Liver (tissue), 9 donors: ENCODE data around the gene PNLIPRP1. TPM values are rescaled to one million over a fixed set of nuclear protein-coding genes. Genes with fewer than 3 reads are reported as not detected.

Source experiments
- DNase-seq: peaks from one replicate; pipeline ENCODE4 v3.0.0-alpha.2; 2017; ENCODE audit warnings: low spot score
- H3K27ac ChIP-seq, 2 donors: one replicate each; pipeline ENCODE4 v1.7.0; 2013; ENCODE audit warnings: inconsistent platforms in 2 of 2, low read length in 2 of 2, control low read depth in 1 of 2, low read depth in 1 of 2, mild to moderate bottlenecking in 1 of 2
- H3K27me3 ChIP-seq, 4 donors: one replicate each; pipeline versions ENCODE4 v1.6.1 to v1.7.0; 2013; ENCODE audit warnings: low read length in 3 of 4, inconsistent platforms in 1 of 4, mild to moderate bottlenecking in 1 of 4, moderate library complexity in 1 of 4; ENCODE audit not compliant: control insufficient read depth in 4 of 4, insufficient read depth in 4 of 4
- H3K36me3 ChIP-seq, 4 donors: one replicate each; pipeline versions ENCODE4 v1.6.1 to v1.7.0; 2013; ENCODE audit warnings: low read length in 3 of 4, mild to moderate bottlenecking in 3 of 4, low read depth in 1 of 4, moderate library complexity in 1 of 4; ENCODE audit not compliant: control insufficient read depth in 4 of 4, insufficient read depth in 3 of 4
- H3K4me1 ChIP-seq, 4 donors: one replicate each; pipeline versions ENCODE4 v1.6.1 to v1.7.0; 2013; ENCODE audit warnings: low read length in 3 of 4, mild to moderate bottlenecking in 3 of 4, moderate library complexity in 1 of 4; ENCODE audit not compliant: control insufficient read depth in 4 of 4, insufficient read depth in 4 of 4
- H3K4me3 ChIP-seq, 3 donors: one replicate each; pipeline versions ENCODE4 v1.6.1 to v1.7.0; 2013; ENCODE audit warnings: low read length in 3 of 3, control low read depth in 1 of 3, low read depth in 1 of 3, mild to moderate bottlenecking in 1 of 3
- H3K9ac ChIP-seq, 2 donors: one replicate each; pipeline ENCODE4 v1.7.0; 2013; ENCODE audit warnings: low read length in 2 of 2, mild to moderate bottlenecking in 2 of 2, moderate library complexity in 2 of 2, control low read depth in 1 of 2, low read depth in 1 of 2
- H3K9me3 ChIP-seq, 4 donors: one replicate each; pipeline versions ENCODE4 v1.6.1 to v1.7.0; 2013; ENCODE audit warnings: low read length in 3 of 4; ENCODE audit not compliant: control insufficient read depth in 4 of 4
- EGR1 ChIP-seq, 2 donors: IDR thresholded peaks; 2 replicates each; pipeline ENCODE4 v1.6.1; 2016 to 2018; ENCODE audit warnings: antibody characterized with exemption in 2 of 2, low read depth in 2 of 2
- FOXA1 ChIP-seq: IDR thresholded peaks from 2 replicates; pipeline ENCODE4 v1.6.1; 2016; ENCODE audit warnings: antibody characterized with exemption
- GABPA ChIP-seq, 2 donors: IDR thresholded peaks in 1 of 2; conservative IDR thresholded peaks in 1 of 2; 2 replicates each; pipeline ENCODE4 v1.6.1; 2016; ENCODE audit warnings: antibody characterized with exemption in 2 of 2, mild to moderate bottlenecking in 1 of 2, moderate library complexity in 1 of 2
- HNF4A ChIP-seq, 2 donors: conservative IDR thresholded peaks; 2 replicates each; pipeline ENCODE4 v1.6.1; 2016; ENCODE audit warnings: antibody characterized with exemption in 2 of 2, mild to moderate bottlenecking in 2 of 2
- HNF4G ChIP-seq: IDR thresholded peaks from 2 replicates; pipeline ENCODE4 v1.6.1; 2016; ENCODE audit warnings: antibody characterized with exemption
- JUND ChIP-seq, 2 donors: IDR thresholded peaks; 2 replicates each; pipeline ENCODE4 v1.6.1; 2016; ENCODE audit warnings: antibody characterized with exemption in 2 of 2
- NR2F2 ChIP-seq: IDR thresholded peaks from 2 replicates; pipeline ENCODE4 v1.6.1; 2016; ENCODE audit warnings: antibody characterized with exemption
- RXRA ChIP-seq, 2 donors: IDR thresholded peaks; 2 replicates each; pipeline ENCODE4 v1.6.1; 2017 to 2018; ENCODE audit warnings: antibody characterized with exemption in 2 of 2, mild to moderate bottlenecking in 1 of 2
- SP1 ChIP-seq: IDR thresholded peaks from 2 replicates; pipeline ENCODE4 v1.6.1; 2018; ENCODE audit warnings: antibody characterized with exemption, mild to moderate bottlenecking
- TAF1 ChIP-seq: conservative IDR thresholded peaks from 2 replicates; pipeline ENCODE4 v1.6.1; 2016; ENCODE audit warnings: antibody characterized with exemption, mild to moderate bottlenecking
- YY1 ChIP-seq: IDR thresholded peaks from 2 replicates; pipeline ENCODE4 v1.6.1; 2016; ENCODE audit warnings: antibody characterized with exemption, mild to moderate bottlenecking
- WGBS: extraction: QIAGEN DNeasy Blood & Tissue Kit; methylation state at CpG from one replicate; pipeline ENCODE4 v1.1.7; 2013; 5-methylcytosine and 5-hydroxymethylcytosine counted together
- polyA plus RNA-seq, 2 donors: library from polyadenylated mRNA; stranded (reverse) in 1 of 2; unstranded in 1 of 2; fragments of 200-250 nt in 1 of 2; fragments of >200 nt in 1 of 2; fragmentation: Nextera tagmentation in 1 of 2; extraction: Ambion mirVana in 1 of 2; gene quantifications; one replicate each; pipeline versions ENCODE4 v1.2.1 to v1.2.3, GENCODE V29; 2013 to 2015
- total RNA-seq, 2 donors: library from RNA; depleted of rRNA; stranded (reverse); fragments of >200 nt; gene quantifications; one replicate each; pipeline ENCODE4 v1.2.3, GENCODE V29; 2014
- TF ChIP-seq, protein P1 (sequence below): IDR thresholded peaks from 2 replicates; pipeline ENCODE4 v1.6.1; 2016; ENCODE audit warnings: antibody characterized with exemption
- TF ChIP-seq, protein P2 (sequence below): fragments of 150-350 bp; IDR thresholded peaks from 2 replicates; pipeline ENCODE4 v1.5.1; 2017; ENCODE audit warnings: improper control_type of control experiment, low read depth, low read length; ENCODE audit not compliant: missing input control
- TF ChIP-seq, protein P3 (sequence below): IDR thresholded peaks from 2 replicates; pipeline ENCODE4 v1.6.1; 2016; ENCODE audit warnings: antibody characterized with exemption
- TF ChIP-seq, protein P4 (sequence below): IDR thresholded peaks from 2 replicates; pipeline ENCODE4 v1.6.1; 2016; ENCODE audit warnings: antibody characterized with exemption, mild to moderate bottlenecking
- donor health status: healthy.
- donor health status: healthy.
- donor health status: healthy.
- donor health status: healthy.
- donor health status: healthy.

PNLIPRP1 gene
- total and polyA plus RNA-seq, 4 donors = not detected

DNA sequence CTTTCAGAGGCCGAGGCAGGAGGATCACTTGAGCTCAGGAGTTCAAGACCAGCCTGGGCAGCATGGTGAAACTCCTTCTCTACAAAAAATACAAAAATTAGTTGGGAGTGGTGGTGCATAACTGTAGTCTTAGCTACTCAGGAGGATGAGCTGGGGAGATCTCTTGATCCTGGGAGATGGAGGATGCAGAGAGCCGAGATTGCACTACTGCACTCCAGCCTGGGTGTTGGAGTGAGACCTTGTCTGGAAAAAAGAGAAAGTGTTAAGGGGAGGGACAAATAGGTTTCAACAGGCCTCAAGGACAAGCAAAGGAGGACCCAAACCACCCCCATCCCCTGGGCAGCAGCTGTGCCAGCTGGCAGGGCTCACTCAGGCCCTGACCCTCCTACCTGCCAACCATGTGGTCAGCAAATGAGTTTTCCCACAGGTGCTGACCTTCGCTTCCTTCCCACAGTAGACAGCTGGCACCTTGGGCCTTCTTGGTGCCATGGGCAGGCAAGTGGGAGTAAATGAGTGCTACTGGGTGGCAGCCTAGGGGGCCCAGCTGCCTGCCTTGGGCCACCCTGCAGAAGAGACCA, 24.5 kb downstream of the PNLIPRP1 start:
- Histone ChIP-seq H3K9ac (no peak overlapping the region), H3K27ac (no peak overlapping the region), H3K9me3 (peaks cover 0 to 2% (median 0%) of the 10 kb centered on the region in 4 donors), H3K4me3 (no peak overlapping the region), H3K27me3 (peaks cover 0 to 2% (median 0%) of the 10 kb centered on the region in 4 donors), H3K4me1 (no peaks in the 10 kb centered on the region), H3K36me3 (no peaks in the 10 kb centered on the region)
- 88% methylated on average over 3 of the region's 3 CpGs for WGBS
- no peak for DNase-seq
- TF ChIP-seq, protein P1, sequence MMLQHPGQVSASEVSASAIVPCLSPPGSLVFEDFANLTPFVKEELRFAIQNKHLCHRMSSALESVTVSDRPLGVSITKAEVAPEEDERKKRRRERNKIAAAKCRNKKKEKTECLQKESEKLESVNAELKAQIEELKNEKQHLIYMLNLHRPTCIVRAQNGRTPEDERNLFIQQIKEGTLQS = no peak
- TF ChIP-seq, protein P2, sequence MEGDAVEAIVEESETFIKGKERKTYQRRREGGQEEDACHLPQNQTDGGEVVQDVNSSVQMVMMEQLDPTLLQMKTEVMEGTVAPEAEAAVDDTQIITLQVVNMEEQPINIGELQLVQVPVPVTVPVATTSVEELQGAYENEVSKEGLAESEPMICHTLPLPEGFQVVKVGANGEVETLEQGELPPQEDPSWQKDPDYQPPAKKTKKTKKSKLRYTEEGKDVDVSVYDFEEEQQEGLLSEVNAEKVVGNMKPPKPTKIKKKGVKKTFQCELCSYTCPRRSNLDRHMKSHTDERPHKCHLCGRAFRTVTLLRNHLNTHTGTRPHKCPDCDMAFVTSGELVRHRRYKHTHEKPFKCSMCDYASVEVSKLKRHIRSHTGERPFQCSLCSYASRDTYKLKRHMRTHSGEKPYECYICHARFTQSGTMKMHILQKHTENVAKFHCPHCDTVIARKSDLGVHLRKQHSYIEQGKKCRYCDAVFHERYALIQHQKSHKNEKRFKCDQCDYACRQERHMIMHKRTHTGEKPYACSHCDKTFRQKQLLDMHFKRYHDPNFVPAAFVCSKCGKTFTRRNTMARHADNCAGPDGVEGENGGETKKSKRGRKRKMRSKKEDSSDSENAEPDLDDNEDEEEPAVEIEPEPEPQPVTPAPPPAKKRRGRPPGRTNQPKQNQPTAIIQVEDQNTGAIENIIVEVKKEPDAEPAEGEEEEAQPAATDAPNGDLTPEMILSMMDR = no peak
- TF ChIP-seq TAF1 = no peak

DNA sequence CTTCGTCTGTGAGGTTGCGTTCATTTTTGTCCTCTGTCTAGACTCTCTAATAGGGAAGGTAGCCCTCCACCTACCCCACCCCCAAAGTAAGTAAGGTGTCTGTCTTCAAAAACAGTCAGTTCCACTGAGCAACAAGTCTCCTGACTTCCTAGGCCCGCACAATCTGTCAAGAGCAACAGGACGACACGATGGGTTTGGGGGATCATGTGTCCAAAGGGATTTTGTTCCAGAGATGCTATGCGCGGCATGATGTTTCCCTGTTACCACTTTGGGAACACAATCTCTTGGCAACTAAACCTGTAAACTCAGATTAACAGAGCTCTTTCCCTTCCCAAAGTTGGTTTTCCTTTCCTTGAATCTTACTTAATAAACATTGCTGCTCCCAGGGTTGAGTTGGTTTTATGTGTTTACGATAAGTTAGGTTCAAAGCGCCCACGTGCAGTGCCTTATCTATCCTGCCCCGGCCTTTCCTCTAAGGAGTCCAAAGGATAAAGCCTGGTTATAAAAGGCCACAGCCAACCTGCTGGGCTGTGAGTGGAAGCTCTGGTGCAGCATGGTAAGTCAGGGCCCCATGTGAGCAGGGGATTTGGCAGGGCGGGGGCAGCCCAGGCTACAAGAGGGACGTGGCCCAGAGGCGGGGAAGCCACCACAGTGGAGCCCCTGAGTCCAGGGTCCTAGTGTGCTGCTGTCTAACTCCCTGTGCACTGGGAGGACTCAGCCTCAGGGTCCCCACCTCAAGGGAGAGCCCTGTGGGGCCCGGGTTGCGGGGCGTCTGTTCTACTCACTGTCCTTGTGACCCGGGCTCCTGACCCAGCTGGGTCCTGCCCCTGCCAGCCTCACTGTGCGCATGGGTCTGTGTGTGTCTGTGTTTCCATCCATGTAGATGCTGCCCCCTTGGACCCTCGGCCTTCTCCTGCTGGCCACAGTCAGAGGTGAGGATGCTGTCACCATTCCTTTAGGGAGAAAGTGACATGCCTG, 30.0 kb downstream of the PNLIPRP1 start, which contains the start of gene PNLIPRP2:
Gene PNLIPRP2, plus strand, starts transcription at position 531 of the 978 bp plus-strand sequence.
- Histone ChIP-seq H3K4me1 (no peaks in the 10 kb centered on the region), H3K27me3 (no peaks in the 10 kb centered on the region), H3K27ac (no peak within 1 kb of the TSS), H3K4me3 (no peak within 1 kb of the TSS), H3K9ac (no peak within 1 kb of the TSS), H3K9me3 (no peaks in the 10 kb centered on the region), H3K36me3 (no peaks in the 10 kb centered on the region)
- DNase-seq = no peak
- TF ChIP-seq, protein P1 = no peak
- no peak for TF ChIP-seq EGR1 (IDR thresholded peaks at IDR 0.05; ENCODE audit: low read depth in 2 of 2)
- TF ChIP-seq YY1 = no peak
- TF ChIP-seq RXRA (IDR thresholded peaks at IDR 0.05) = no peak
- TF ChIP-seq, protein P3, sequence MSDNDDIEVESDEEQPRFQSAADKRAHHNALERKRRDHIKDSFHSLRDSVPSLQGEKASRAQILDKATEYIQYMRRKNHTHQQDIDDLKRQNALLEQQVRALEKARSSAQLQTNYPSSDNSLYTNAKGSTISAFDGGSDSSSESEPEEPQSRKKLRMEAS = no peak
- TF ChIP-seq TAF1 = no peak
- WGBS = 70% methylated on average over 20 of the region's 20 CpGs

DNA sequence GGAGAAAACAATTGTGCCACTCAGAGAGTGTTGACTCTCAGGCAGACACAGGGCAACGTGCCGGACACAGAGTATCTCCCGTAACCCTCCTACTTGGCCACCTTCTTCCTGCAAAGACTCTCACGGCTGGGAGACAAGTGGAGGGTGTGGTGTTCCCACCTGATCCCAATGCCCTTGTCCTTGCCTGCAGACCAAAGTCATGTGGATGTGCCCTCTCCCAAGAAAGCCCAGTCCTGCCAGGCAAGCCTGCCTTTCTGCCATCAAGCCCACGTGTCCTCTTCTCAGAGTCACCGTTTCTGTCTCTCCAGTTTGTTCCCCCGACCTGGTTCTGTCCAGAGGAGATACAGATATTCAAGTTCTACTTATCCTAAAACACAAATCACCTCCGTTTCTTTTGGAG, 30.7 kb downstream of the PNLIPRP1 start:
- WGBS = 82% methylated on average over 8 of the region's 8 CpGs
- no peaks in the 10 kb centered on the region for H3K9me3 ChIP-seq
- H3K27me3 ChIP-seq = peaks cover 0 to 5% (median 0%) of the 10 kb centered on the region in 4 donors
- H3K9ac ChIP-seq = no peak overlapping the region
- DNase-seq = no peak
- no peak overlapping the region for H3K27ac ChIP-seq
- no peaks in the 10 kb centered on the region for H3K4me1 ChIP-seq
- no peak overlapping the region for H3K4me3 ChIP-seq
- TF ChIP-seq HNF4G (no peak), RXRA (IDR thresholded peaks at IDR 0.05) (no peak), EGR1 (IDR thresholded peaks at IDR 0.05; ENCODE audit: low read depth in 2 of 2) (no peak), TAF1 (no peak), YY1 (no peak), NR2F2 (no peak), FOXA1 (no peak), JUND (IDR thresholded peaks at IDR 0.05) (no peak), HNF4A (conservative IDR thresholded peaks at IDR 0.05) (no peak), SP1 (no peak), GABPA (IDR thresholded peaks at IDR 0.05 in 1 of 2, conservative IDR thresholded peaks at IDR 0.05 in 1 of 2) (no peak)
- TF ChIP-seq, protein P4, sequence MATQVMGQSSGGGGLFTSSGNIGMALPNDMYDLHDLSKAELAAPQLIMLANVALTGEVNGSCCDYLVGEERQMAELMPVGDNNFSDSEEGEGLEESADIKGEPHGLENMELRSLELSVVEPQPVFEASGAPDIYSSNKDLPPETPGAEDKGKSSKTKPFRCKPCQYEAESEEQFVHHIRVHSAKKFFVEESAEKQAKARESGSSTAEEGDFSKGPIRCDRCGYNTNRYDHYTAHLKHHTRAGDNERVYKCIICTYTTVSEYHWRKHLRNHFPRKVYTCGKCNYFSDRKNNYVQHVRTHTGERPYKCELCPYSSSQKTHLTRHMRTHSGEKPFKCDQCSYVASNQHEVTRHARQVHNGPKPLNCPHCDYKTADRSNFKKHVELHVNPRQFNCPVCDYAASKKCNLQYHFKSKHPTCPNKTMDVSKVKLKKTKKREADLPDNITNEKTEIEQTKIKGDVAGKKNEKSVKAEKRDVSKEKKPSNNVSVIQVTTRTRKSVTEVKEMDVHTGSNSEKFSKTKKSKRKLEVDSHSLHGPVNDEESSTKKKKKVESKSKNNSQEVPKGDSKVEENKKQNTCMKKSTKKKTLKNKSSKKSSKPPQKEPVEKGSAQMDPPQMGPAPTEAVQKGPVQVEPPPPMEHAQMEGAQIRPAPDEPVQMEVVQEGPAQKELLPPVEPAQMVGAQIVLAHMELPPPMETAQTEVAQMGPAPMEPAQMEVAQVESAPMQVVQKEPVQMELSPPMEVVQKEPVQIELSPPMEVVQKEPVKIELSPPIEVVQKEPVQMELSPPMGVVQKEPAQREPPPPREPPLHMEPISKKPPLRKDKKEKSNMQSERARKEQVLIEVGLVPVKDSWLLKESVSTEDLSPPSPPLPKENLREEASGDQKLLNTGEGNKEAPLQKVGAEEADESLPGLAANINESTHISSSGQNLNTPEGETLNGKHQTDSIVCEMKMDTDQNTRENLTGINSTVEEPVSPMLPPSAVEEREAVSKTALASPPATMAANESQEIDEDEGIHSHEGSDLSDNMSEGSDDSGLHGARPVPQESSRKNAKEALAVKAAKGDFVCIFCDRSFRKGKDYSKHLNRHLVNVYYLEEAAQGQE = no peak
- TF ChIP-seq, protein P3 = no peak
- TF ChIP-seq, protein P2 = no peak
- no peaks in the 10 kb centered on the region for H3K36me3 ChIP-seq
